Liver (tissue), 3 donors: Measurements from ENCODE around the gene SYCE3.

ENCODE experiments used
- CTCF ChIP-seq: fragments of 150-350 bp; IDR thresholded peaks from 2 replicates; pipeline ENCODE4 v1.5.1; 2017; ENCODE audit warnings: improper control_type of control experiment, low read depth, low read length; ENCODE audit not compliant: missing input control
- FOXA1 ChIP-seq: IDR thresholded peaks from 2 replicates; pipeline ENCODE4 v1.6.1; 2016; ENCODE audit warnings: antibody characterized with exemption
- GABPA ChIP-seq, 2 donors: IDR thresholded peaks in 1 of 2; conservative IDR thresholded peaks in 1 of 2; 2 replicates each; pipeline ENCODE4 v1.6.1; 2016; ENCODE audit warnings: antibody characterized with exemption in 2 of 2, mild to moderate bottlenecking in 1 of 2, moderate library complexity in 1 of 2
- JUND ChIP-seq, 2 donors: IDR thresholded peaks; 2 replicates each; pipeline ENCODE4 v1.6.1; 2016; ENCODE audit warnings: antibody characterized with exemption in 2 of 2
- MAX ChIP-seq: IDR thresholded peaks from 2 replicates; pipeline ENCODE4 v1.6.1; 2016; ENCODE audit warnings: antibody characterized with exemption
- RAD21 ChIP-seq, 2 donors: IDR thresholded peaks; 2 replicates each; pipeline ENCODE4 v1.6.1; 2016; ENCODE audit warnings: antibody characterized with exemption in 2 of 2, mild to moderate bottlenecking in 2 of 2
- REST ChIP-seq: IDR thresholded peaks from 2 replicates; pipeline ENCODE4 v1.6.1; 2016; ENCODE audit warnings: antibody characterized with exemption, mild to moderate bottlenecking
- RXRA ChIP-seq, 2 donors: IDR thresholded peaks; 2 replicates each; pipeline ENCODE4 v1.6.1; 2017 to 2018; ENCODE audit warnings: antibody characterized with exemption in 2 of 2, mild to moderate bottlenecking in 1 of 2
- SP1 ChIP-seq: IDR thresholded peaks from 2 replicates; pipeline ENCODE4 v1.6.1; 2018; ENCODE audit warnings: antibody characterized with exemption, mild to moderate bottlenecking
- TAF1 ChIP-seq: conservative IDR thresholded peaks from 2 replicates; pipeline ENCODE4 v1.6.1; 2016; ENCODE audit warnings: antibody characterized with exemption, mild to moderate bottlenecking
- YY1 ChIP-seq: IDR thresholded peaks from 2 replicates; pipeline ENCODE4 v1.6.1; 2016; ENCODE audit warnings: antibody characterized with exemption, mild to moderate bottlenecking
- donor health status: healthy.
- donor health status: healthy.

GRCh38 chr22:50502628-50503474 lies 59.9 kb downstream of the SYCE3 start:
- TF ChIP-seq REST (no peak), CTCF (no peak), SP1 (no peak), JUND (IDR thresholded peaks at IDR 0.05) (no peak), RXRA (IDR thresholded peaks at IDR 0.05) (no peak), TAF1 (no peak), GABPA (IDR thresholded peaks at IDR 0.05 in 1 of 2, conservative IDR thresholded peaks at IDR 0.05 in 1 of 2) (no peak), MAX (no peak), RAD21 (IDR thresholded peaks at IDR 0.05) (no peak), YY1 (no peak), FOXA1 (no peak)
